GM12801 (cell line): ENCODE data around the gene CNR2.

Experiments
- CTCF ChIP-seq: IDR thresholded peaks from one replicate; pipeline ENCODE4 v1.5.1; 2011; ENCODE audit warnings: control low read depth; ENCODE audit not compliant: insufficient read length; ENCODE audit errors: extremely low read depth

The CNR2 gene

GRCh38 chr1:23848673-23849616, 64.2 kb downstream of the CNR2 start:
- no peak for TF ChIP-seq CTCF

GRCh38 chr1:23845163-23845562, 68.0 kb downstream of the CNR2 start:
- no peak for TF ChIP-seq CTCF

GRCh38 chr1:23843644-23844043, 69.5 kb downstream of the CNR2 start:
- no peak for TF ChIP-seq CTCF

GRCh38 chr1:23838401-23838866, 74.7 kb downstream of the CNR2 start:
- no peak for TF ChIP-seq CTCF

GRCh38 chr1:23837908-23838307, 75.3 kb downstream of the CNR2 start:
- no peak for TF ChIP-seq CTCF

GRCh38 chr1:23836037-23836436, 77.1 kb downstream of the CNR2 start:
- no peak for TF ChIP-seq CTCF

- no peak for TF ChIP-seq CTCF
Measured at GRCh38 chr1:23827717-23828116, 85.4 kb downstream of the CNR2 start.
